ENCODE results near the gene SRPX.

SRPX gene

DNA sequence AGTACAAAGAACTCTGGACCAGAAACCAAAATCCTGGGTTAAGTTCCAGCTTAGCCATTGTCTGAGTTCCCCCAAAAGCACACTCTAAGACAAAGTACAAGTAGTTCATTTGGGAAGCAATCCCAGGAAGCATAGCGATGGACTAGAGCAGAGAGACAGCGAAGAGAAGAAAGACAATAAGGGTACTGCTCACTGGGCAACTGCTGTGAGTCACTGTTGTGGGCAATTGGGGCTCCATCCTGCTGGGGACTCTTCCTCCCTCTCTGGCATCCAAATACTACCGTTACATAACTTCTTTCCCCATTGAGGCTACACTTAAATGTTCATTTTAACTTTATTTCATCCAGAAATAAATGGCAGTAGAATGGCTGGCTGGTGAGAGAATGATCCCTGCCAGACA lies 14.1 kb downstream of the SRPX start:
- DNase-seq (ENCODE audit: low read depth) = no peak

- DNase-seq (ENCODE audit: low read depth) = no peak
Observed at GRCh38 chrX:38206036-38206435, 14.6 kb downstream of the SRPX start.

- no peak for DNase-seq (ENCODE audit: low read depth)
Observed at GRCh38 chrX:38205039-38205438, 15.6 kb downstream of the SRPX start.

- DNase-seq (ENCODE audit: low read depth) = no peak
Observed at GRCh38 chrX:38192007-38192810, 28.5 kb downstream of the SRPX start.

- no peak for DNase-seq (ENCODE audit: low read depth)
Observed at GRCh38 chrX:38189431-38190250, 31.0 kb downstream of the SRPX start.

DNA sequence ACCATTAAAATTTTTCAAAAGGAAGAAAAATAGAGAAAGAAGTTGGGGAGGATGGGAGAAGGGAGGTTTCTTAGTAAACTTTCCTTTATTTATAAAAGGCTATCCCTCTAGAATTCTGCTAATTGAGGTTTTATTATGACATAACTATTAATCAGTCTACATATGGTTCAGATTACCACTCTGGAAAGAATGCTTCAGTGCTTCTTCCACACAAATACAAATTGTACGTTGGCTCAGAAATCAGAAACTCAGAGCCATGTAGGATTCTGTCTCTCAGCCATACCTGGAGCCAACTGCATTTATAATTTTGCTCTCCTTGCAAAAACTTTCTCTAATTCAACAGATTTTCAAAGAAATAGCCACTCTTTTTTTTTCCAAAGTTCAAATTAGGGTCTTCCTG lies 37.1 kb downstream of the SRPX start:
- DNase-seq (ENCODE audit: low read depth) = no peak

DNA sequence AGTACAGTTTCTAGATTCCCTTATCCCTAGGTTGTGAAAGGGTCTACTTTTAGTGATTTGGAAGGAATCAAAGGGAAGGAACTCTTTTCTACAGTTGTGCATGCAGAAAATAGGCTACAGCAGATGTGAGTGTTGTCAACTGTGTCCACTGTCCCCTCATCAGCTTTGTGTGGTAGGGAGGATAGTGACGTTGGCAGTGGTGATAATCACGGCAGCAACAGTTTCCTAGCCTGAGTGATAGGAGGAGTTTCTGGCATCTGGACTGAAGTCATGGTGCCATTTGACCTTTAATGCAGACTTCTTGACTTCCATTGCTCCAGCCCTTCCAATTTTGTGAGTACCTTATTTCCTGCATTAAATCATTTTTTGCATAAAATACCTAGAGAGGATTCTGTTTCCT lies 39.3 kb downstream of the SRPX start:
- no peak for DNase-seq (ENCODE audit: low read depth)

GRCh38 chrX:38178396-38178795 lies 42.3 kb downstream of the SRPX start:
- DNase-seq (ENCODE audit: low read depth) = no peak

DNA sequence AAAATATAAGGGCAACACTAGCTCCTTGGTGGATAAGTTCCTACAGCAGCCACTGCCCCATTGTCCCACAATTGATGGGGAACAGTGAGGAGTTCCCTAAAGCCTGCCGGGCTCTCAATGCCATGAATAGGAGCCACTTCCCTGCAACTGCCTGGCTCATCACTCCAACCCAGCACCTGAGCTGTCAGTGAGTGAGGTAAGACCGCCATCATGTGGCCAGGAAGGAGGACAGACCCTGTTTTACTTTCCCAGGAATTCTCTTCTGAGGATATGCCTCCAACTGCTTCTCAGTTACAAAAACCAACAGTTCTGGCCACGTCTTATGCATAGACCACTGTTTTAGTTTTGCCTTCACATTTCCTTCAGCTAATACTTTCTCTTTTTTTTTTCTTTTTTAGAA lies 45.5 kb downstream of the SRPX start:
- no peak for DNase-seq (ENCODE audit: low read depth)

- no peak for DNase-seq (ENCODE audit: low read depth)
Observed at GRCh38 chrX:38172596-38172995, 48.1 kb downstream of the SRPX start.

DNA sequence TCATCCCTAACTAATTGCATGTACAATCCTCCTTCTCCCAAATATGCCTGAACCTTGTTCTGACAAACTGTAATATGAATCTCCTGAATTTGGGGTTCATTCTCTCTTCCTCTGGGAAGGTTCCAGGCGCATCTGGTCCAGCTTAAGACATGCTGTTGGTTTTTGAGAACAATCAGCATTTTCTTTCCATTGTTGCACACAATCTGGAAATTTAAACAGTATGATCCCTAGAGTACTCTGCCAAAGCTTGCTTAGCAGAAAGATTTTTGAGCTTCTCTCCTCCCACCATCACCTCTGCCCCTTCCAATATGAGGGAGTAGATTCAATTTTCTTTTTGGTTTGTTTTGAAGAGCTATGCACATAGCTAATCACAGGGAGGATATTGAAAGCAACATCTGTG lies 50.1 kb downstream of the SRPX start:
- no peak for DNase-seq (ENCODE audit: low read depth)

DNA sequence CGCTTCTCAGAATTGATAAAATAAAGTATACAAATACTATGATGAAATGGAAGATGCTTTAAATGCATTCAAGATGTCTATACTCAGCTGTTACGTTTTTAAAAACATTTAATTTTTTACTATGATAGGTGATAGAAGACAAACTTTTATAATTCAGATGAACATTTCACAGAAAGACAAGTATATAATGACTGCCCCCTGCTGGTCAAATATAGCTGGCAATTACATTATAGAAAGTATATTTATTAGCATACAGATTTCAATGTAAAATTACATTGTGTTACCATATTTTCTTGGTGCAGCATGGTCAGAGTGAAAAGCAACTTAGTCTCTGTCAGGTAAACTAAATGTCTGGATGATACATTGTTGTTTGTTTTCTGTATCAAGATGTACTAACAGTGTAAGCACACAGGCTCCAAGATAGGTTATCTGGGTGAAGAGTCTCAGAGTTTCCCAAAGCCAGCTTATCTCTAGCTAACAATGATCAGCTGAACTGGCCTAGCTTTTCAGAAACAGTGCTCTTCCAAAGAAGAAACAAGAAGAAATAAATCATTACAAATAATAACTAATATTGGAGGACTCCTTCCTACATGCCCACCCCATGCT lies 54.1 kb downstream of the SRPX start:
- DNase-seq (ENCODE audit: low read depth) = no peak

DNA sequence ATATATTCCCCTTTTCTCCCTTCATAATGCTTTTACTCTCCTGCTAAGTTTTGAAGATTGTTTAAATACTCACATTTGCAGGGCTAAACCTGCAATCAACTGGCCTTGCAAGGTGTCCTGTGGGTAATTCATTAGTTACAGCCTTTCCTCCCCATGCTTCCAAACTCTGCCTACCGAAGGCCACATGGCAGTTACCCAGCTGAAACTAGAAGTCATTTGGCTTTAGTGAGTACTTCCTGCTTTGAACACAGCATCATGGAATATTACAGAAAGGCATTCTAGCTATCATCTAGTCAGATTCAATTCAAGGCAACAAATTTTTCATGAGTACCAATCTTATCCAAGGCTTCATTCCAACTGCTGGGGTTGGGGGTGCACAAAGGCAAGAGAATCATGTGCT lies 55.6 kb downstream of the SRPX start:
- no peak for DNase-seq (ENCODE audit: low read depth)

- DNase-seq (ENCODE audit: low read depth) = no peak
Observed at GRCh38 chrX:38163193-38163592, 57.5 kb downstream of the SRPX start.

DNA sequence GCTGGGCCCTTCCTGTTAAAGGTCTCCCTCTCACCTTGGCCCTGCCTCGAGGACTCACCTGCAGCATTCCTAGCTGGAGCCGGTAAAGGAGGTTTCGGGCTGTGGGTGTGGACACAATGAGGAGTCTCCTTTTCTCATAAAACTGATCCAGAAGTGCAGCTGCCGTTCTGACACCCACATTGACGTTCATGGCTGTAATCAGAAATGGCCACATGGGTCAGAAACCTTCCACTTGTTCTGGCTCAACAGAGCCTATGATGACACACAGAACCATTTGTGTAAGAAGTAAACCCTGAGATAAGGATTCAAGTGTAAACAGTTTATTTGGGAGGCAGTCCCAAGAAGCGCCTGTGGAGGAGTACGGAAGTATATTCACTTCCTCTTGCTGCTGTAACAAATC lies 63.8 kb downstream of the SRPX start:
- DNase-seq (ENCODE audit: low read depth) = no peak

GRCh38 chrX:38154818-38155217 lies 65.9 kb downstream of the SRPX start:
- DNase-seq (ENCODE audit: low read depth) = no peak

DNA sequence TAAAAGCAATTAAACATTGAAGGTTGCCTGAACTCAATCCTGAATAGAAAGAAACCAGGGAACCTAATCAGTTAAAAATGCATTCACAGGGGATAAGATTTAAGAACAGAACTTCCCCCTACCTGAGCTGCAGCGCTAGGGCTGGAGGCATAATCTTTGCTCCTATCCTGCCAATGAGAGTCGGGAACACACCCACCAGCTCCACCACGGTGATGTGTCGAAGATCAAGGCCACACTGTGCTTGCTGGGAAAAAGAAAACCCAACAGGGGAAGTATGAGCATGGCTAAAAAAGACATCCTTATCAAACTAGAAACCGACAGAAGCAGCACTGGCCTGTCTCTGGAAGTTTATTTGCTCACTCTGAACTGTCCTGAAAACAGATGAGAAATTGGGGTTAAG lies 66.3 kb downstream of the SRPX start:
- DNase-seq (ENCODE audit: low read depth) = no peak

- DNase-seq (ENCODE audit: low read depth) = no peak
Observed at GRCh38 chrX:38151441-38151840, 69.2 kb downstream of the SRPX start.

DNA sequence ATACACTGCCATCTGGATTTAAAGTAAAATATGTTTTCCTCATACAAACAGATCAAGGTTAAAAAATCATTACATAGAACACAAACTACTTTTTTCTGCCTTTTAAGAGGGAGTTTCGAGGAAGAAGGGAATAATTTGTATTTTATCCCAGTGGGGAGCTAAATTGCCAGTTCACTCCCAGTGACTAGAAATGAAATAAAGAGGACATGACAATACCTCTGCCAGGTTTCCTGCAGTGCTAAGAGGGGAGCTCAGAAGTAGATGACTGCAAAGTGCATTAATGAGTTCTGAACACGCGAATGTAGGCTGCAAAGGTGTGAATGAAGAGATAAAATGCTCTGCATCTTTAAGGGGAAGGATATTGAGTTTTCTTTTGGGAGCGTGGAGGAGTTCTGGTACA lies 69.7 kb downstream of the SRPX start:
- no peak for DNase-seq (ENCODE audit: low read depth)

GRCh38 chrX:38149016-38149415 lies 71.7 kb downstream of the SRPX start:
- DNase-seq (ENCODE audit: low read depth) = no peak

- no peak for DNase-seq (ENCODE audit: low read depth)
Observed at GRCh38 chrX:38142610-38143009, 78.1 kb downstream of the SRPX start.

- no peak for DNase-seq (ENCODE audit: low read depth)
Observed at GRCh38 chrX:38138900-38139299, 81.8 kb downstream of the SRPX start.
